IMR-90 (cell line): ENCODE data around the gene ENO4. TPM values are rescaled to one million over a fixed set of nuclear protein-coding genes. Genes with fewer than 3 reads are reported as not detected.

Source experiments
- ATAC-seq: fragments of 200-7000 bp; cut with Tn5 transposase; 2 replicates; pipeline ENCODE4 v1.9.1; 2020; ENCODE audit warnings: low read depth, mild to moderate bottlenecking, moderate library complexity
- BruUV-seq: library from RNA; stranded (reverse); fragments of 400-500 nt; replicated peaks from 2 replicates; lab custom pipeline; 2021; lab: Mats Ljungman, UMichigan
- CTCF ChIA-PET: fragments of 300-600 bp; formaldehyde crosslinking; extraction: SDS; loops from one replicate; lab custom pipeline; 2021; ENCODE audit warnings: antibody characterized with exemption; lab: Yijun Ruan, JAX
- POLR2A ChIA-PET: fragments of 300-600 bp; sonication (Branson Sonifier 250); formaldehyde crosslinking; loops from one replicate; lab custom pipeline; 2022; ENCODE audit warnings: antibody characterized with exemption; ENCODE audit not compliant: unreplicated experiment; lab: Charles Lee
- DNase-seq: peaks from one replicate; pipeline ENCODE4 v3.0.0; 2013
- H2AFZ ChIP-seq: replicated peaks from 2 replicates; pipeline ENCODE3; 2013; ENCODE audit warnings: low read length, mild to moderate bottlenecking; ENCODE audit not compliant: poor library complexity
- H2AK5ac ChIP-seq: 2 replicates; pipeline ENCODE4 v1.6.1; 2013; ENCODE audit warnings: low read depth, low read length, inconsistent platforms
- H2AK9ac ChIP-seq: replicated peaks from 2 replicates; pipeline ENCODE3; 2013; ENCODE audit warnings: mild to moderate bottlenecking, low read depth, low read length, moderate library complexity; ENCODE audit not compliant: poor library complexity
- H2BK120ac ChIP-seq: 2 replicates; pipeline ENCODE4 v1.6.1; 2013; ENCODE audit warnings: low read depth, low read length, inconsistent platforms
- H2BK15ac ChIP-seq: 3 replicates; pipeline ENCODE4 v1.6.1; 2013; ENCODE audit warnings: low read depth, low read length, inconsistent platforms
- H2BK20ac ChIP-seq: 2 replicates; pipeline ENCODE4 v1.6.1; 2013; ENCODE audit warnings: low read depth, mild to moderate bottlenecking, inconsistent platforms, low read length, moderate library complexity
- H2BK5ac ChIP-seq: 2 replicates; pipeline ENCODE4 v1.6.1; 2013; ENCODE audit warnings: mild to moderate bottlenecking, low read depth, low read length, inconsistent platforms; ENCODE audit not compliant: poor library complexity, severe bottlenecking
- H3K14ac ChIP-seq: replicated peaks from 2 replicates; pipeline ENCODE4 v1.6.1; 2013; ENCODE audit warnings: low read depth, low read length, inconsistent platforms
- H3K18ac ChIP-seq: 2 replicates; pipeline ENCODE4 v1.6.1; 2013; ENCODE audit warnings: low read depth, low read length, control low read depth
- H3K23ac ChIP-seq: 2 replicates; pipeline ENCODE4 v1.6.1; 2013; ENCODE audit warnings: low read depth, low read length, inconsistent platforms
- H3K27ac ChIP-seq: 2 replicates; pipeline ENCODE4 v1.5.1; 2013; ENCODE audit warnings: mild to moderate bottlenecking, control low read depth, low read length; ENCODE audit not compliant: insufficient read depth
- H3K27me3 ChIP-seq: 2 replicates; pipeline ENCODE4 v1.6.1; 2013; ENCODE audit warnings: low read length; ENCODE audit not compliant: control insufficient read depth, insufficient read depth
- H3K36me3 ChIP-seq: 2 replicates; pipeline ENCODE4 v1.6.1; 2013; ENCODE audit warnings: low read length, mixed read lengths; ENCODE audit not compliant: control insufficient read depth, insufficient read depth
- H3K4ac ChIP-seq: 2 replicates; pipeline ENCODE4 v1.6.1; 2013; ENCODE audit warnings: low read depth, low read length, inconsistent platforms
- H3K4me1 ChIP-seq: 2 replicates; pipeline ENCODE4 v1.6.1; 2013; ENCODE audit warnings: low read length, mixed read lengths; ENCODE audit not compliant: control insufficient read depth, insufficient read depth
- H3K4me2 ChIP-seq: 2 replicates; pipeline ENCODE4 v1.6.1; 2013; ENCODE audit warnings: low read depth, mild to moderate bottlenecking, control low read depth, low read length, moderate library complexity
- H3K4me3 ChIP-seq: 2 replicates; pipeline ENCODE4 v1.5.1; 2013; ENCODE audit warnings: low read depth, mild to moderate bottlenecking, control low read depth, low read length, moderate library complexity; ENCODE audit not compliant: insufficient read depth
- H3K56ac ChIP-seq: 2 replicates; pipeline ENCODE4 v1.6.1; 2013; ENCODE audit warnings: low read length, inconsistent platforms; ENCODE audit not compliant: insufficient read depth; ENCODE audit errors: extremely low read depth
- H3K79me1 ChIP-seq, 2 experiments: 2 replicates each; pipeline ENCODE4 v1.6.1; 2013; ENCODE audit warnings: low read length in 2 of 2, inconsistent platforms in 1 of 2, low read depth in 1 of 2
- H3K9ac ChIP-seq: 2 replicates; pipeline ENCODE4 v1.6.1; 2013; ENCODE audit warnings: low read depth, low read length, control low read depth
- H3K9me1 ChIP-seq: 2 replicates; pipeline ENCODE4 v1.6.1; 2013; ENCODE audit warnings: low read length, inconsistent platforms; ENCODE audit not compliant: insufficient read depth
- H3K9me3 ChIP-seq: 2 replicates; pipeline ENCODE4 v1.6.1; 2013; ENCODE audit warnings: low read length; ENCODE audit not compliant: control insufficient read depth, insufficient read depth
- H4K20me1 ChIP-seq: 2 replicates; pipeline ENCODE4 v1.6.1; 2013; ENCODE audit warnings: low read length, inconsistent platforms; ENCODE audit not compliant: insufficient read depth
- H4K5ac ChIP-seq: 2 replicates; pipeline ENCODE4 v1.6.1; 2013; ENCODE audit warnings: mild to moderate bottlenecking, low read depth, low read length, control low read depth
- H4K8ac ChIP-seq, 2 experiments: 2 replicates each; pipeline ENCODE4 v1.6.1; 2013; ENCODE audit warnings: low read depth in 2 of 2, low read length in 2 of 2, control low read depth in 1 of 2, inconsistent platforms in 1 of 2
- H4K91ac ChIP-seq: 2 replicates; pipeline ENCODE4 v1.6.1; 2013; ENCODE audit warnings: low read depth, low read length, inconsistent platforms; ENCODE audit not compliant: insufficient read depth
- BHLHE40 ChIP-seq: fragments of 150-350 bp; IDR thresholded peaks from 2 replicates; pipeline ENCODE4 v1.6.1; 2016; ENCODE audit warnings: mild to moderate bottlenecking, low read depth, low read length
- CEBPB ChIP-seq: IDR thresholded peaks from 2 replicates; pipeline ENCODE4 v1.6.1; 2012; ENCODE audit warnings: low read depth, low read length, improper control_type of control experiment
- CHD1 ChIP-seq: IDR thresholded peaks from 2 replicates; pipeline ENCODE4 v1.6.1; 2012; ENCODE audit warnings: low read depth, low read length, improper control_type of control experiment
- CTCF ChIP-seq: conservative IDR thresholded peaks from 2 replicates; pipeline ENCODE4 v1.5.1; 2012; ENCODE audit warnings: mild to moderate bottlenecking, low read depth, low read length, improper control_type of control experiment
- ELK1 ChIP-seq: fragments of 150-350 bp; IDR thresholded peaks from 2 replicates; pipeline ENCODE4 v1.6.1; 2016; ENCODE audit warnings: low read depth, mild to moderate bottlenecking, low read length, moderate library complexity, borderline replicate concordance
- FOS ChIP-seq: fragments of 150-350 bp; IDR thresholded peaks from 2 replicates; pipeline ENCODE4 v1.6.1; 2016; ENCODE audit warnings: low read depth, low read length
- MAFK ChIP-seq: IDR thresholded peaks from 2 replicates; pipeline ENCODE4 v1.6.1; 2012; ENCODE audit warnings: low read depth, low read length, improper control_type of control experiment
- MAZ ChIP-seq: IDR thresholded peaks from 2 replicates; pipeline ENCODE4 v1.6.1; 2012; ENCODE audit warnings: low read depth, mild to moderate bottlenecking, low read length, improper control_type of control experiment, moderate library complexity, borderline replicate concordance
- MXI1 ChIP-seq: IDR thresholded peaks from 2 replicates; pipeline ENCODE4 v1.6.1; 2012; ENCODE audit warnings: low read depth, mild to moderate bottlenecking, low read length, moderate library complexity, borderline replicate concordance
- NFE2L2 ChIP-seq: fragments of 150-350 bp; IDR thresholded peaks from 2 replicates; pipeline ENCODE4 v1.6.1; 2016; ENCODE audit warnings: low read depth, mild to moderate bottlenecking, low read length
- POLR2A ChIP-seq: IDR thresholded peaks from 2 replicates; pipeline ENCODE4 v1.6.1; 2012; ENCODE audit warnings: mild to moderate bottlenecking, low read depth, low read length
- RAD21 ChIP-seq: IDR thresholded peaks from 2 replicates; pipeline ENCODE4 v1.6.1; 2012; ENCODE audit warnings: low read length, improper control_type of control experiment
- RCOR1 ChIP-seq: IDR thresholded peaks from 2 replicates; pipeline ENCODE4 v1.6.1; 2012; ENCODE audit warnings: mild to moderate bottlenecking, low read length, improper control_type of control experiment; ENCODE audit not compliant: insufficient replicate concordance
- RFX5 ChIP-seq: IDR thresholded peaks from 2 replicates; pipeline ENCODE4 v1.8.0; 2012; ENCODE audit warnings: low read depth, mild to moderate bottlenecking, low read length, moderate library complexity
- SMC3 ChIP-seq: fragments of 150-350 bp; IDR thresholded peaks from 2 replicates; pipeline ENCODE4 v1.6.1; 2016; ENCODE audit warnings: low read depth, mild to moderate bottlenecking, antibody characterized with exemption, low read length, moderate library complexity
- USF2 ChIP-seq: fragments of 150-350 bp; IDR thresholded peaks from 2 replicates; pipeline ENCODE4 v1.6.1; 2017; ENCODE audit warnings: mild to moderate bottlenecking, antibody characterized with exemption, low read length, low read depth
- WGBS, 2 experiments: methylation state at CpG; one replicate each; pipeline versions ENCODE4 v1.1.5 to v1.1.7; 2013; ENCODE audit warnings: missing lambda C conversion rate in 2 of 2; ENCODE audit not compliant: insufficient read length in 1 of 2; ENCODE audit errors: extremely low coverage in 2 of 2; 5-methylcytosine and 5-hydroxymethylcytosine counted together
- dilution Hi-C: fragments of 300-500 bp; cut with HindIII; formaldehyde crosslinking; loops from one replicate; pipeline ENCODE4 v1.14.3; 2018; ENCODE audit warnings: low sequenced_read_pairs; ENCODE audit not compliant: unreplicated experiment
- in situ Hi-C: fragments of 300-500 bp; cut with MboI; formaldehyde crosslinking; loops from 3 replicates; pipeline ENCODE4 v1.14.3; 2019; ENCODE audit warnings: low sequenced_read_pairs, inconsistent platforms, mixed read lengths
- intact Hi-C: fragments of 100-400 bp; cut with micrococcal nuclease; formaldehyde crosslinking; loops from 2 replicates; pipeline ENCODE4 v1.10.0; 2022
- polyA plus RNA-seq, 3 experiments: library from polyadenylated mRNA; depleted of rRNA; stranded (reverse); fragments of >200 nt; gene quantifications; 2 replicates each; pipeline ENCODE4 v1.2.3, GENCODE V29; 2012; ENCODE audit warnings: low replicate concordance in 1 of 3
- total RNA-seq: library from RNA; depleted of rRNA; stranded (reverse); fragments of >200 nt; gene quantifications from 2 replicates; pipeline ENCODE4 v1.2.3, GENCODE V29; 2012

The ENO4 gene
- total and polyA plus RNA-seq, 2 of the 4 experiments (the other 2 are of a cell fraction): under 0.01 to 0.05 TPM

DNA sequence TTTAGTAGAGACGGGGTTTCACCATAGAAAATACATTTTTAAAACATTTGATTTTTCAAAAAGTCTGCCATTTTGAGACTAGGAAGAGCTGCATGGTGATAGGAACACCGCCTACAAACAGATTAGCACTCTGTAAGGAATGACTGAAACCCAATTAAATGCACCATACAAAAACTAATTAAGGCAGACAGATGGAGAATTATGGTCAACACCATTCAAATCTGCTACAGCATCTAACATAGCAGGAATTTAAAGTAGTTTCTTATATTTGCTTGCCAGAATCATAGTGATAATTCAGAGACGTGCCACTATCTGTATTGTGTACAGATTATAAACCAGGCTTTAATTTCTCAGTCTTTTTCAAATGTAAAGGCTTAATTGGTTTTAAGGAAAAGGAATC lies 68.2 kb downstream of the ENO4 start:
- BruUV-seq: no TSS peak
- no peak overlapping the region for H3K18ac ChIP-seq
- H3K79me1 ChIP-seq: no peaks in the 10 kb centered on the region
- H2AK5ac ChIP-seq: no peak overlapping the region
- H2AK9ac ChIP-seq: no peak overlapping the region
- no peaks in the 10 kb centered on the region for H4K20me1 ChIP-seq
- H4K8ac ChIP-seq: no peak overlapping the region
- no peaks in the 10 kb centered on the region for H3K27me3 ChIP-seq
- H4K5ac ChIP-seq: no peak overlapping the region
- 0 out of 2 replicates have a peak, but pooled peaks cover 1% of the 10 kb centered on the region for H3K36me3 ChIP-seq
- no peak overlapping the region for H4K91ac ChIP-seq
- no peak overlapping the region for H3K27ac ChIP-seq
- ChIA-PET CTCF (interaction anchor here (1.0 kb wide), 1 partner anchor 10 kb away, joined by 4 read pairs; no protein-coding TSS in a partner anchor), POLR2A (no interaction called here)
- no peak overlapping the region for H3K4me2 ChIP-seq
- dilution Hi-C loops (no loop called here), in situ Hi-C loops (no loop called here), intact Hi-C loops (no loop called here)
- no CpG with 5 or more reads among the region's 3 CpGs for WGBS, 2 experiments
- H3K23ac ChIP-seq: no peak overlapping the region
- no peak overlapping the region for H2BK5ac ChIP-seq
- no peaks in the 10 kb centered on the region for H3K9me1 ChIP-seq
- ATAC-seq: no peak
- H2BK20ac ChIP-seq: no peak overlapping the region
- TF ChIP-seq RFX5: no peak
- no peak for TF ChIP-seq POLR2A
- no peak for TF ChIP-seq MAZ
- TF ChIP-seq MXI1: no peak
- no peak for TF ChIP-seq CEBPB
- TF ChIP-seq FOS: no peak
- no peak for TF ChIP-seq ELK1
- no peak for TF ChIP-seq USF2
- no peak for TF ChIP-seq RAD21
- no peak for TF ChIP-seq BHLHE40
- TF ChIP-seq CHD1: no peak
- no peak for TF ChIP-seq MAFK
- TF ChIP-seq SMC3: no peak
- TF ChIP-seq CTCF: no peak
- TF ChIP-seq NFE2L2: no peak
- no peak for TF ChIP-seq RCOR1
- no peak overlapping the region for H3K9ac ChIP-seq
- H3K56ac ChIP-seq: no peak overlapping the region
- DNase-seq: no peak
- no peak overlapping the region for H3K4me3 ChIP-seq
- H3K4ac ChIP-seq: no peak overlapping the region
- no peak overlapping the region for H2AFZ ChIP-seq
- no peak overlapping the region for H2BK15ac ChIP-seq
- H3K14ac ChIP-seq: no peak overlapping the region
- no peak overlapping the region for H2BK120ac ChIP-seq
- H3K4me1 ChIP-seq: no peaks in the 10 kb centered on the region
- H3K9me3 ChIP-seq: no peaks in the 10 kb centered on the region
